HEK293 (cell line): ENCODE data around the gene CYP1A1.

Experiments
- CTCF ChIA-PET: fragments of 350-600 bp; formaldehyde crosslinking; extraction: SDS; loops from one replicate; lab custom pipeline; 2021; ENCODE audit warnings: antibody characterized with exemption; lab: Yijun Ruan, JAX
- POLR2A ChIA-PET: fragments of 300-600 bp; formaldehyde crosslinking; extraction: SDS; loops from one replicate; lab custom pipeline; 2020; ENCODE audit warnings: antibody characterized with exemption, inconsistent platforms; lab: Yijun Ruan, JAX
- H3K27ac ChIP-seq: fragments of 200-500 bp; sonication (Bioruptor generic); 2 replicates; pipeline ENCODE4 v1.5.1; 2014; ENCODE audit warnings: low read depth, low read length, control low read depth, inconsistent platforms; ENCODE audit errors: extremely low read depth
- H3K36me3 ChIP-seq, 2 experiments: fragments of 200-500 bp in 1 of 2; sonication (Bioruptor generic) in 1 of 2; 1 replicate in 1 of 2; 2 replicates in 1 of 2; pipeline ENCODE4 v1.5.1; 2014 to 2017; ENCODE audit warnings: inconsistent platforms in 2 of 2, low read length in 2 of 2; ENCODE audit not compliant: control insufficient read depth in 2 of 2, insufficient read depth in 1 of 2
- H3K4me1 ChIP-seq: fragments of 200-500 bp; sonication (Bioruptor generic); 2 replicates; pipeline ENCODE4 v1.5.1; 2014; ENCODE audit warnings: mild to moderate bottlenecking, low read length, inconsistent platforms; ENCODE audit not compliant: control insufficient read depth, insufficient read depth
- H3K4me3 ChIP-seq: 2 replicates; pipeline ENCODE4 v1.5.1; 2011; ENCODE audit warnings: low read depth, mild to moderate bottlenecking, control low read depth, low read length, moderate library complexity
- H3K9me3 ChIP-seq: fragments of 200-500 bp; sonication (Bioruptor generic); 2 replicates; pipeline ENCODE4 v1.5.1; 2014; ENCODE audit warnings: low read depth, low read length, inconsistent platforms; ENCODE audit not compliant: control insufficient read depth, insufficient read depth
- GFI1B ChIP-seq: fragments of 450-650 bp; formaldehyde crosslinking; IDR thresholded peaks from 2 replicates; pipeline ENCODE4 v1.5.1; 2016; ENCODE audit warnings: missing biosample characterization, missing genetic modification characterization
- GLI2 ChIP-seq: fragments of 450-650 bp; formaldehyde crosslinking; IDR thresholded peaks from 2 replicates; pipeline ENCODE4; 2017; ENCODE audit warnings: missing biosample characterization, missing genetic modification characterization, low read depth, borderline replicate concordance
- GLIS1 ChIP-seq: fragments of 450-650 bp; formaldehyde crosslinking; IDR thresholded peaks from 2 replicates; pipeline ENCODE4 v1.5.1; 2016; ENCODE audit warnings: missing biosample characterization, missing genetic modification characterization
- HOXA7 ChIP-seq: sonication (generic); formaldehyde crosslinking; IDR thresholded peaks from 2 replicates; pipeline ENCODE4 v1.8.1; 2022; ENCODE audit warnings: missing genetic modification reagents, borderline replicate concordance
- SETDB1 ChIP-seq: IDR thresholded peaks from one replicate; pipeline ENCODE4 v1.6.1; 2017; ENCODE audit warnings: mild to moderate bottlenecking, low read length, moderate library complexity, mixed read lengths; ENCODE audit not compliant: insufficient read length
- SP2 ChIP-seq: fragments of 450-650 bp; formaldehyde crosslinking; IDR thresholded peaks from 2 replicates; pipeline ENCODE4 v1.5.1; 2016; ENCODE audit warnings: missing biosample characterization, missing genetic modification characterization
- TCF7L2 ChIP-seq: IDR thresholded peaks from 2 replicates; pipeline ENCODE4 v1.6.1; 2011; ENCODE audit warnings: low read depth, mild to moderate bottlenecking, inconsistent platforms, low read length, moderate library complexity, borderline replicate concordance
- ZBTB17 ChIP-seq: fragments of 450-650 bp; formaldehyde crosslinking; IDR thresholded peaks from 2 replicates; pipeline ENCODE4 v1.5.1; 2016; ENCODE audit warnings: missing biosample characterization, missing genetic modification characterization
- ZBTB21 ChIP-seq: fragments of 450-650 bp; formaldehyde crosslinking; IDR thresholded peaks from 2 replicates; pipeline ENCODE4 v1.5.1; 2017; ENCODE audit warnings: missing biosample characterization, missing genetic modification characterization
- ZFP37 ChIP-seq: fragments of 450-650 bp; formaldehyde crosslinking; IDR thresholded peaks from 2 replicates; pipeline ENCODE4 v1.5.1; 2016; ENCODE audit warnings: missing biosample characterization, missing genetic modification characterization
- ZIC2 ChIP-seq: fragments of 450-650 bp; formaldehyde crosslinking; IDR thresholded peaks from 2 replicates; pipeline ENCODE4 v1.5.1; 2016; ENCODE audit warnings: missing biosample characterization, missing genetic modification characterization
- ZNF133 ChIP-seq: fragments of 450-650 bp; formaldehyde crosslinking; IDR thresholded peaks from 2 replicates; pipeline ENCODE4 v1.5.1; 2016; ENCODE audit warnings: missing biosample characterization, missing genetic modification characterization
- ZNF146 ChIP-seq: fragments of 450-650 bp; formaldehyde crosslinking; IDR thresholded peaks from 2 replicates; pipeline ENCODE4 v1.5.1; 2016; ENCODE audit warnings: missing biosample characterization, missing genetic modification characterization
- ZNF174 ChIP-seq: fragments of 450-650 bp; formaldehyde crosslinking; IDR thresholded peaks from 2 replicates; pipeline ENCODE4 v1.5.0; 2017; ENCODE audit warnings: missing biosample characterization, mild to moderate bottlenecking, missing genetic modification characterization
- ZNF214 ChIP-seq: fragments of 450-650 bp; formaldehyde crosslinking; IDR thresholded peaks from 2 replicates; pipeline ENCODE4 v1.5.1; 2017; ENCODE audit warnings: missing biosample characterization, mild to moderate bottlenecking, missing genetic modification characterization, borderline replicate concordance
- ZNF302 ChIP-seq: fragments of 450-650 bp; formaldehyde crosslinking; IDR thresholded peaks from 2 replicates; pipeline ENCODE4 v1.5.1; 2016; ENCODE audit warnings: missing biosample characterization, missing genetic modification characterization, low read depth
- ZNF335 ChIP-seq: fragments of 450-650 bp; formaldehyde crosslinking; conservative IDR thresholded peaks from 2 replicates; pipeline ENCODE4 v1.5.1; 2016; ENCODE audit warnings: missing biosample characterization, missing genetic modification characterization
- ZNF391 ChIP-seq: fragments of 450-650 bp; formaldehyde crosslinking; IDR thresholded peaks from 2 replicates; pipeline ENCODE4 v1.5.1; 2016; ENCODE audit warnings: low read depth, missing biosample characterization, missing genetic modification characterization, borderline replicate concordance
- ZNF394 ChIP-seq: fragments of 450-650 bp; formaldehyde crosslinking; IDR thresholded peaks from 2 replicates; pipeline ENCODE4 v1.5.1; 2016; ENCODE audit warnings: missing biosample characterization, missing genetic modification characterization, mild to moderate bottlenecking, moderate library complexity, borderline replicate concordance
- ZNF518A ChIP-seq: fragments of 450-650 bp; formaldehyde crosslinking; conservative IDR thresholded peaks from 2 replicates; pipeline ENCODE4 v1.5.1; 2016; ENCODE audit warnings: low read depth, missing biosample characterization, missing genetic modification characterization
- ZNF558 ChIP-seq: fragments of 450-650 bp; formaldehyde crosslinking; IDR thresholded peaks from 2 replicates; pipeline ENCODE4 v1.5.1; 2016; ENCODE audit warnings: missing biosample characterization, missing genetic modification characterization
- ZNF600 ChIP-seq: fragments of 450-650 bp; formaldehyde crosslinking; IDR thresholded peaks from 2 replicates; pipeline ENCODE4 v1.5.1; 2016; ENCODE audit warnings: missing biosample characterization, missing genetic modification characterization
- ZNF623 ChIP-seq: fragments of 450-650 bp; formaldehyde crosslinking; IDR thresholded peaks from 2 replicates; pipeline ENCODE4 v1.5.1; 2016; ENCODE audit warnings: missing biosample characterization, missing genetic modification characterization
- ZNF660 ChIP-seq: fragments of 450-650 bp; IDR thresholded peaks from 2 replicates; pipeline ENCODE4 v1.5.1; 2018; ENCODE audit warnings: missing biosample characterization, mild to moderate bottlenecking, missing genetic modification characterization
- ZNF768 ChIP-seq: fragments of 450-650 bp; formaldehyde crosslinking; IDR thresholded peaks from 2 replicates; pipeline ENCODE4 v1.5.1; 2018; ENCODE audit warnings: missing biosample characterization, mild to moderate bottlenecking, missing genetic modification characterization
- ZNF791 ChIP-seq: fragments of 450-650 bp; formaldehyde crosslinking; IDR thresholded peaks from 2 replicates; pipeline ENCODE4 v1.5.1; 2016; ENCODE audit warnings: missing biosample characterization, missing genetic modification characterization
- TF ChIP-seq, protein P1 (sequence below): fragments of 450-650 bp; formaldehyde crosslinking; IDR thresholded peaks from 2 replicates; pipeline ENCODE4 v1.5.1; 2016; ENCODE audit warnings: missing biosample characterization, missing genetic modification characterization
- TF ChIP-seq, protein P2 (sequence below): fragments of 450-650 bp; formaldehyde crosslinking; IDR thresholded peaks from 2 replicates; pipeline ENCODE4 v1.5.1; 2016; ENCODE audit warnings: missing biosample characterization, missing genetic modification characterization, borderline replicate concordance

The CYP1A1 gene

GRCh38 chr15:74750751-74751150 is 25.4 kb upstream of the CYP1A1 start:
- no peak overlapping the region for H3K4me3 ChIP-seq
- H3K36me3 ChIP-seq: no peaks in the 10 kb centered on the region
- H3K9me3 ChIP-seq: no peaks in the 10 kb centered on the region
- H3K27ac ChIP-seq: no peak overlapping the region
- CTCF ChIA-PET: interaction anchor here (0.5 to 6.0 kb wide), 4 partner anchors 19 to 715 kb away, joined by 3 to 45 read pairs (median 5); no protein-coding TSS in a partner anchor
- no peaks in the 10 kb centered on the region for H3K4me1 ChIP-seq
- POLR2A ChIA-PET: no interaction called here
- TF ChIP-seq ZNF391 (tag by site-specific recombination) (no peak), TCF7L2 (peak; percentile 17; the same call in 1 of the 2 replicates), ZNF394 (tag by site-specific recombination) (no peak), ZNF133 (no peak), ZNF660 (no peak), ZNF302 (tag by site-specific recombination) (no peak), ZNF600 (no peak), ZNF146 (tag by site-specific recombination) (no peak), ZFP37 (tag by site-specific recombination) (no peak), ZBTB21 (no peak), SETDB1 (no peak), ZNF335 (tag by site-specific recombination) (no peak), ZNF623 (no peak), GLIS1 (peak; percentile 79), ZIC2 (peak; percentile 80), ZNF174 (tag by site-specific recombination) (no peak)
- TF ChIP-seq, protein P1, sequence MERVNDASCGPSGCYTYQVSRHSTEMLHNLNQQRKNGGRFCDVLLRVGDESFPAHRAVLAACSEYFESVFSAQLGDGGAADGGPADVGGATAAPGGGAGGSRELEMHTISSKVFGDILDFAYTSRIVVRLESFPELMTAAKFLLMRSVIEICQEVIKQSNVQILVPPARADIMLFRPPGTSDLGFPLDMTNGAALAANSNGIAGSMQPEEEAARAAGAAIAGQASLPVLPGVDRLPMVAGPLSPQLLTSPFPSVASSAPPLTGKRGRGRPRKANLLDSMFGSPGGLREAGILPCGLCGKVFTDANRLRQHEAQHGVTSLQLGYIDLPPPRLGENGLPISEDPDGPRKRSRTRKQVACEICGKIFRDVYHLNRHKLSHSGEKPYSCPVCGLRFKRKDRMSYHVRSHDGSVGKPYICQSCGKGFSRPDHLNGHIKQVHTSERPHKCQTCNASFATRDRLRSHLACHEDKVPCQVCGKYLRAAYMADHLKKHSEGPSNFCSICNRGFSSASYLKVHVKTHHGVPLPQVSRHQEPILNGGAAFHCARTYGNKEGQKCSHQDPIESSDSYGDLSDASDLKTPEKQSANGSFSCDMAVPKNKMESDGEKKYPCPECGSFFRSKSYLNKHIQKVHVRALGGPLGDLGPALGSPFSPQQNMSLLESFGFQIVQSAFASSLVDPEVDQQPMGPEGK: no peak

DNA sequence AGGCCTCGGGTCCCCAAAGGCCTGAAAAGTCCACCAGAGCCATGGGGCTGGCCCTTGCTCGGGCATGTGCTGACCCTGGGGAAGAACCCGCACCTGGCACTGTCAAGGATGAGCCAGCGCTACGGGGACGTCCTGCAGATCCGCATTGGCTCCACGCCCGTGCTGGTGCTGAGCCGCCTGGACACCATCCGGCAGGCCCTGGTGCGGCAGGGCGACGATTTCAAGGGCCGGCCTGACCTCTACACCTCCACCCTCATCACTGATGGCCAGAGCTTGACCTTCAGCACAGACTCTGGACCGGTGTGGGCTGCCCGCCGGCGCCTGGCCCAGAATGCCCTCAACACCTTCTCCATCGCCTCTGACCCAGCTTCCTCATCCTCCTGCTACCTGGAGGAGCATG is 24.5 kb upstream of the CYP1A1 start:
- ChIA-PET POLR2A (no interaction called here), CTCF (interaction anchor here (1.6 to 6.0 kb wide), 2 partner anchors 20 to 38 kb away, joined by 4 to 45 read pairs; no protein-coding TSS in a partner anchor)
- no peak overlapping the region for H3K27ac ChIP-seq
- H3K4me3 ChIP-seq: no peak overlapping the region
- H3K36me3 ChIP-seq: no peaks in the 10 kb centered on the region; a peak in 1 of 3 replicates
- no peaks in the 10 kb centered on the region for H3K9me3 ChIP-seq
- no peaks in the 10 kb centered on the region for H3K4me1 ChIP-seq
- TF ChIP-seq ZNF660 (no peak), ZNF558 (tag by site-specific recombination) (no peak), GLI2 (tag by site-specific recombination) (no peak), GFI1B (tag by site-specific recombination) (no peak), ZNF335 (tag by site-specific recombination) (no peak), SP2 (tag by site-specific recombination) (no peak), ZNF214 (tag by site-specific recombination) (no peak), ZNF791 (tag by site-specific recombination) (no peak), HOXA7 (CRISPR knock-in tag) (no peak), ZNF768 (tag by site-specific recombination) (no peak), ZNF518A (no peak), ZBTB17 (tag by site-specific recombination) (no peak)
- TF ChIP-seq, protein P2, sequence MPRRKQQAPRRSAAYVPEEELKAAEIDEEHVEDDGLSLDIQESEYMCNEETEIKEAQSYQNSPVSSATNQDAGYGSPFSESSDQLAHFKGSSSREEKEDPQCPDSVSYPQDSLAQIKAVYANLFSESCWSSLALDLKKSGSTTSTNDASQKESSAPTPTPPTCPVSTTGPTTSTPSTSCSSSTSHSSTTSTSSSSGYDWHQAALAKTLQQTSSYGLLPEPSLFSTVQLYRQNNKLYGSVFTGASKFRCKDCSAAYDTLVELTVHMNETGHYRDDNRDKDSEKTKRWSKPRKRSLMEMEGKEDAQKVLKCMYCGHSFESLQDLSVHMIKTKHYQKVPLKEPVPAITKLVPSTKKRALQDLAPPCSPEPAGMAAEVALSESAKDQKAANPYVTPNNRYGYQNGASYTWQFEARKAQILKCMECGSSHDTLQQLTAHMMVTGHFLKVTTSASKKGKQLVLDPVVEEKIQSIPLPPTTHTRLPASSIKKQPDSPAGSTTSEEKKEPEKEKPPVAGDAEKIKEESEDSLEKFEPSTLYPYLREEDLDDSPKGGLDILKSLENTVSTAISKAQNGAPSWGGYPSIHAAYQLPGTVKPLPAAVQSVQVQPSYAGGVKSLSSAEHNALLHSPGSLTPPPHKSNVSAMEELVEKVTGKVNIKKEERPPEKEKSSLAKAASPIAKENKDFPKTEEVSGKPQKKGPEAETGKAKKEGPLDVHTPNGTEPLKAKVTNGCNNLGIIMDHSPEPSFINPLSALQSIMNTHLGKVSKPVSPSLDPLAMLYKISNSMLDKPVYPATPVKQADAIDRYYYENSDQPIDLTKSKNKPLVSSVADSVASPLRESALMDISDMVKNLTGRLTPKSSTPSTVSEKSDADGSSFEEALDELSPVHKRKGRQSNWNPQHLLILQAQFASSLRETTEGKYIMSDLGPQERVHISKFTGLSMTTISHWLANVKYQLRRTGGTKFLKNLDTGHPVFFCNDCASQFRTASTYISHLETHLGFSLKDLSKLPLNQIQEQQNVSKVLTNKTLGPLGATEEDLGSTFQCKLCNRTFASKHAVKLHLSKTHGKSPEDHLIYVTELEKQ: no peak
